ENCODE data around the gene CEP170. TPM values are rescaled to one million over a fixed set of nuclear protein-coding genes. Genes with fewer than 3 reads are reported as not detected.

CEP170 gene
- total RNA-seq, 1 donor from 2014 or later: 82.2 TPM

GRCh38 chr1:243244432-243244841, 10.6 kb downstream of the CEP170 start:
- Histone ChIP-seq H3K4me3 (ENCODE audit: low read depth, low read length) (no peak overlapping the region), H3K27me3 (ENCODE audit: control insufficient read depth, insufficient read depth, low read length) (no peaks in the 10 kb centered on the region), H3K36me3 (ENCODE audit: control insufficient read depth, insufficient read depth, low read length) (no peaks in the 10 kb centered on the region)
- TF ChIP-seq CTCF (IDR thresholded peaks at IDR 0.05; ENCODE audit: insufficient read depth, low read length, poor library complexity, severe bottlenecking): no peak
- DNase-seq (ENCODE audit: low read depth): no peak

DNA sequence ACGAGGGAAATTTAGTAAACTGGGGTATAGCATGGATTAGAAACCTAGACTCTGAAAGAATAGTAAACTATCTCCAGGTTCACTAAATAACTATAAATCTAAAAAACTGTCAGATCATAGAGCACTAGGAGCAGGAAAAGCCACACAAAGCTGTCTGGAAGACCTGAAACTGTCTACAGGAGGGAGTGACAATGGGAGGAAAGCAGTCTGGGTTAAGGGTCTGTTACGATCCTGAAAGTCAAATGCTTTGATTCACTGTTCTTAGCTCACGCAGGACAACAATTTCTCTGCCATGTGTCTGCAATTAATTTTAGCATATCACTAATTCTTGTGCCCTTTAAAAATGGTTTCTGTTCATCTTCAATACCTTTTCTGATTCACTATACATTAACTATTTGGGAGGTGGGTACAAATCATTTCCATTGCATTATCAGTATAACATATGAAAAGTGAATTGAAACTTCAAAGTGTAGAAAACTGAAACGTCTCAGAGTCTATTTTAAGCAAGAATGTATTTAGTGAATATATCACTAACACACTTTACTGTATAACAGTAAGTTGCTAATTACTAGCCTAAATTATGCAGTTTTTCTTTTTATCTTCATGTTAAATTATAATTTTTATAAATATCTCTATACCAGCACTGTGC, 18.4 kb downstream of the CEP170 start:
- no peak overlapping the region for H3K4me3 ChIP-seq (ENCODE audit: low read depth, low read length)
- no peaks in the 10 kb centered on the region for H3K36me3 ChIP-seq (ENCODE audit: control insufficient read depth, insufficient read depth, low read length)
- no peaks in the 10 kb centered on the region for H3K27me3 ChIP-seq (ENCODE audit: control insufficient read depth, insufficient read depth, low read length)
- no peak for DNase-seq (ENCODE audit: low read depth)
- TF ChIP-seq CTCF (IDR thresholded peaks at IDR 0.05; ENCODE audit: insufficient read depth, low read length, poor library complexity, severe bottlenecking): no peak

GRCh38 chr1:243234978-243235647, 20.0 kb downstream of the CEP170 start:
- H3K27me3 ChIP-seq (ENCODE audit: control insufficient read depth, insufficient read depth, low read length): no peaks in the 10 kb centered on the region
- no peak for DNase-seq (ENCODE audit: low read depth)
- no peaks in the 10 kb centered on the region for H3K36me3 ChIP-seq (ENCODE audit: control insufficient read depth, insufficient read depth, low read length)

DNA sequence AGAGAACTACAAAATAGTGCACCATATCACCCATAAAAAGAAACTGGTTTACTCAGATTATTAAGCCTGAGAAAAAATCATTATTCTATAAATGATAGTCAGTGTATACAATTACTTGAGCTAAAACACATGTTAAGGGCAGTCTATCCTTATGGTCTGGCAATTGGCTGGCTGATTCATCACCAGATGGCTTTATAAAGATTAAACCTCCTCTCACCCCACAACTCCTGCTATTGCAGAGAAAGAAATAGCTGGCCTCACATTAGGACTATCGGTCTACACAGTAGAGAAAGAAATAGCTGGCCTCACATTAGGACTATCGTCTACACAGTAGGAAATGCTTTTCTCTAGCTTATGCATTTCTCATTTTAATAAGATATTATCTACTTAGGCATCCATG, 21.2 kb downstream of the CEP170 start:
- H3K36me3 ChIP-seq (ENCODE audit: control insufficient read depth, insufficient read depth, low read length): no peaks in the 10 kb centered on the region
- H3K27me3 ChIP-seq (ENCODE audit: control insufficient read depth, insufficient read depth, low read length): no peaks in the 10 kb centered on the region
- no peak for DNase-seq (ENCODE audit: low read depth)
- no peak overlapping the region for H3K4me3 ChIP-seq (ENCODE audit: low read depth, low read length)
- TF ChIP-seq CTCF (IDR thresholded peaks at IDR 0.05; ENCODE audit: insufficient read depth, low read length, poor library complexity, severe bottlenecking): no peak

More at GRCh38 chr1:243234978-243235647, 20.0 kb downstream of the CEP170 start:
- no peak overlapping the region for H3K4me3 ChIP-seq (ENCODE audit: low read depth, low read length)
- no peak for TF ChIP-seq CTCF (IDR thresholded peaks at IDR 0.05; ENCODE audit: insufficient read depth, low read length, poor library complexity, severe bottlenecking)

DNA sequence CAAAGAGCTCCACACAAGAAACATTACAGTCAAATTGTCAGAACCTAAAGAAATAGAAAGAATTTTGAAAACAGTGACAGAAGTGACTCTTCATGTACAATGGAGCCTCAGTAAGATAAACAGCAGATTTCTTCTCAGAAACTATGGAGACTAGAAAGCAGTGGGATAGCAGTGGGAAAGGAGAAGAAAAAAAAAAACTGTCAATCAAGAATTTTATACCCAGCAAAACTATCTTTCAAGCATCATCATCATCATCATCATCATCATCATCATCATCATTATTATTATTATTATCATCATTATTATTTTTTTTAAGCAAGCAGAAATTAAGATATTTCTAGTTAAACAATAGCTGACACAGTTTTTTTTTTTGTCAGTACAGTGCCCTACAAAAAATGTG, 24.2 kb downstream of the CEP170 start:
- Histone ChIP-seq H3K27me3 (ENCODE audit: control insufficient read depth, insufficient read depth, low read length) (no peaks in the 10 kb centered on the region), H3K4me3 (ENCODE audit: low read depth, low read length) (no peak overlapping the region), H3K36me3 (ENCODE audit: control insufficient read depth, insufficient read depth, low read length) (no peaks in the 10 kb centered on the region)
- no peak for DNase-seq (ENCODE audit: low read depth)
- TF ChIP-seq CTCF (IDR thresholded peaks at IDR 0.05; ENCODE audit: insufficient read depth, low read length, poor library complexity, severe bottlenecking): no peak
